AG04450 (cell line): ENCODE results near the gene RNFT2. TPM values are rescaled to one million over a fixed set of nuclear protein-coding genes. Genes with fewer than 3 reads are reported as not detected.
A peak's percentile ranks its signal among the peaks of the same experiment; 100 is the strongest.
"Not testable (repeated sequence)": the region's sequence is repeated elsewhere in the genome, so short reads cannot be mapped to it uniquely, and the experiment has no call there.

Experiments used
- CTCF ChIA-PET: fragments of 300-600, 350-600 bp; formaldehyde crosslinking; extraction: SDS; loops from one replicate; lab custom pipeline; 2022; ENCODE audit warnings: antibody characterized with exemption, inconsistent platforms; lab: Charles Lee
- POLR2A ChIA-PET: fragments of 350-600 bp; formaldehyde crosslinking; extraction: SDS; loops from one replicate; lab custom pipeline; 2021; ENCODE audit warnings: antibody characterized with exemption, inconsistent platforms; lab: Yijun Ruan, JAX
- DNase-seq: peaks from one replicate; pipeline ENCODE4 v3.0.0-alpha.2; 2011; ENCODE audit warnings: low read depth, low spot score
- H3K27ac ChIP-seq: one replicate; pipeline ENCODE4 v1.5.1; 2012; ENCODE audit warnings: low read depth, low read length, control low read depth
- H3K27me3 ChIP-seq: one replicate; pipeline ENCODE4 v1.6.0; 2012; ENCODE audit warnings: low read length; ENCODE audit not compliant: control insufficient read depth, insufficient read depth
- H3K4me3 ChIP-seq: 2 replicates; pipeline ENCODE4 v1.5.1; 2011; ENCODE audit warnings: mild to moderate bottlenecking, low read depth, low read length, control low read depth
- H3K9me3 ChIP-seq: 2 replicates; pipeline ENCODE4 v1.5.1; 2012; ENCODE audit warnings: low read length; ENCODE audit not compliant: control insufficient read depth, insufficient read depth
- CTCF ChIP-seq: IDR thresholded peaks from 2 replicates; pipeline ENCODE4 v1.5.1; 2011; ENCODE audit warnings: low read depth, low read length, control low read depth, inconsistent platforms
- polyA plus RNA-seq: library from polyadenylated mRNA; depleted of rRNA; stranded (reverse); fragments of >200 nt; gene quantifications from 2 replicates; pipeline ENCODE4 v1.2.3, GENCODE V29; 2011

Gene RNFT2
- polyA plus RNA-seq, 1 experiment = 2.3 TPM

GRCh38 chr12:116813271-116814041 lies 75.3 kb downstream of the RNFT2 start:
- Histone ChIP-seq H3K27me3 (no peaks in the 10 kb centered on the region), H3K27ac (no peak overlapping the region), H3K4me3 (no peak overlapping the region), H3K9me3 (no peaks in the 10 kb centered on the region)
- DNase-seq = no peak
- ChIA-PET CTCF (interaction anchor here (0.5 kb wide), 1 partner anchor 16 kb away, joined by 3 read pairs; no protein-coding TSS in a partner anchor), POLR2A (no interaction called here)
- no peak for TF ChIP-seq CTCF

- CTCF ChIA-PET = interaction anchor here (0.7 kb wide), 1 partner anchor 347 kb away, joined by 3 read pairs; no protein-coding TSS in a partner anchor
- POLR2A ChIA-PET, H3K27ac ChIP-seq, H3K9me3 ChIP-seq, H3K27me3 ChIP-seq, H3K4me3 ChIP-seq, DNase-seq: not testable (repeated sequence)
These were observed 76.7 kb downstream of the RNFT2 start for GRCh38 chr12:116814766-116815165.

DNA sequence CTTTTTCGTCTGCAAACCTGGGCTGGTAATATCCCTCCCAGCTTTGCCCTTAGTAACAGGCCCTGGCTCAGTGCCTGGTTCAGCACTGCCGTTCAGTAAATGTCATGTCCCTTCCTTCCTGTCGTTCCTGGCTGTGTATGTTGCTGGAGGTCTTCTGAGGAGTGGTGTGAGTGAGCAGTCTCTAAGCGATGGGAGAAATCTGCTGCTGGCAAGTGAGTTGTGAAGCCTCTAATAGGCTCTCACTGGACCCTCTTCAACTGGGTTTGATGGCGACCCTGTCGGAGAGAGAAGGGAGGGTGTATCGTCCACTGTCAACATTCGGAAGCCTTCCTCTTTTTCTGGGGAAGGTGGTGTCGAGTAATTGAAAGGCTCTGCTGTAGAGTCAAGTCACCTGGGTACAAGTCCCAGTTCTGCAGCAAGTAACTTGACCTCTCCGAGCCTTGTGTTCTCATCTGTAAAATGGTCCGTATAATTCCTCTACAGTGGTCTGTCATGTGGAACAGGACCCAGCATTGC lies 80.3 kb downstream of the RNFT2 start:
- no peak for DNase-seq
- H3K27ac ChIP-seq = peak overlapping the region; percentile 96
- H3K9me3 ChIP-seq = no peaks in the 10 kb centered on the region
- TF ChIP-seq CTCF = no peak
- ChIA-PET CTCF (no interaction called here), POLR2A (no interaction called here)
- peaks cover 5% of the 10 kb centered on the region for H3K27me3 ChIP-seq
- H3K4me3 ChIP-seq = peak overlapping the region; percentile 97

- POLR2A ChIA-PET = interaction anchor here (0.5 kb wide), 1 partner anchor 24 kb away, joined by 10 read pairs; no protein-coding TSS in a partner anchor
- TF ChIP-seq CTCF = no peak
- H3K9me3 ChIP-seq = no peaks in the 10 kb centered on the region
These were observed 81.1 kb downstream of the RNFT2 start for GRCh38 chr12:116818948-116819832.

DNA sequence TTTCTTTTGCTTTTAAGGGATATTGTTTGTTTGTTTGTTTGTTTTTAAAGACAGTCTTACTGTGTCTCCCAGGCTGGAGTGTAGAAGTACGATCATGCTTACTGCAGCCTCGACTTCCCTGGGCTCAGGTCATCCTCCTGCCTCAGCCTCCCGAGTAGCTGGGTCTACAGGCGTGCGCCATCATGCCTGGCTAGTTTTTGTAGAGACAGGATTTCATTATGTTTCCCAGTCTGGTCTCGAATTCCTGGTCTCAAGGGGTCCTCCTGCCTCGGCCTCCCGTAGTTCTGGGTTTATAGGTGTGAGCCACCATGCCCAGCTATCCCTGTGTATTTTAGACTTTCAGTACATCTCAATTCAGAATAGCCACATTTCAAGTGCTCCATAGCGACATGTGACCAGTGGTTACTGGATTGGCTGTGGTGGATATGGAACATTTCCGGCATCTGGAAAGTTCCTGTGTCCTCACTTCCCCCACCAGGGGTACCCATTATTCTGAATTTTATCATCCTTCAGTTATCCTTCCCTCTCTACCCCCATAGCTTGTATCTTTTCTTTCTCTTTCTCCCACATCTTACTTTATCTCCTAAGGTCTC lies 82.0 kb downstream of the RNFT2 start:
- CTCF ChIA-PET = no interaction called here
- Histone ChIP-seq H3K27ac (no peak overlapping the region), H3K4me3 (no peak overlapping the region), H3K9me3 (no peaks in the 10 kb centered on the region; the same call in 1 of the 2 replicates), H3K27me3 (peaks cover 5% of the 10 kb centered on the region)
- no peak for TF ChIP-seq CTCF
- DNase-seq = no peak
- POLR2A ChIA-PET = no interaction called here

More at GRCh38 chr12:116818948-116819832, 81.1 kb downstream of the RNFT2 start:
- CTCF ChIA-PET = no interaction called here
- peak overlapping the region; percentile 96 for H3K27ac ChIP-seq
- peaks cover 5% of the 10 kb centered on the region for H3K27me3 ChIP-seq
- H3K4me3 ChIP-seq = peak overlapping the region; percentile 97
- DNase-seq = peak; percentile 83
